Measurements from ENCODE around the gene CLIP2.
"Not testable (repeated sequence)": the region's sequence is repeated elsewhere in the genome, so short reads cannot be mapped to it uniquely, and the experiment has no call there.

CLIP2 gene

GRCh38 chr7:74344786-74345185 lies 55.6 kb downstream of the CLIP2 start:
- no peak for FAIRE-seq
- TF ChIP-seq POLR2A (IDR thresholded peaks at IDR 0.05; ENCODE audit: low read depth, low read length) (no peak), TAF1 (IDR thresholded peaks at IDR 0.05; ENCODE audit: low read depth, low read length) (no peak), POU2F2 (IDR thresholded peaks at IDR 0.05; ENCODE audit: low read depth, low read length) (no peak), PAX5 (IDR thresholded peaks at IDR 0.05; ENCODE audit: insufficient read depth, low read length, severe bottlenecking) (no peak), SPI1 (IDR thresholded peaks at IDR 0.05; ENCODE audit: low read depth, low read length) (no peak), POLR2AphosphoS5 (IDR thresholded peaks at IDR 0.05; ENCODE audit: low read depth, low read length) (no peak)
- DNase-seq (ENCODE audit: insufficient read length, low spot score), result no peak

- FAIRE-seq (no peak), DNase-seq (ENCODE audit: insufficient read length, low spot score) (no peak)
- TF ChIP-seq POLR2A (IDR thresholded peaks at IDR 0.05; ENCODE audit: low read depth, low read length) (no peak), POU2F2 (IDR thresholded peaks at IDR 0.05; ENCODE audit: low read depth, low read length) (no peak), SPI1 (IDR thresholded peaks at IDR 0.05; ENCODE audit: low read depth, low read length) (no peak), TAF1 (IDR thresholded peaks at IDR 0.05; ENCODE audit: low read depth, low read length) (no peak), POLR2AphosphoS5 (IDR thresholded peaks at IDR 0.05; ENCODE audit: low read depth, low read length) (no peak), PAX5 (IDR thresholded peaks at IDR 0.05; ENCODE audit: insufficient read depth, low read length, severe bottlenecking) (no peak)
These were observed 56.8 kb downstream of the CLIP2 start for GRCh38 chr7:74345970-74346369.

- TF ChIP-seq POU2F2 (IDR thresholded peaks at IDR 0.05; ENCODE audit: low read depth, low read length) (no peak), SPI1 (IDR thresholded peaks at IDR 0.05; ENCODE audit: low read depth, low read length) (no peak), POLR2A (IDR thresholded peaks at IDR 0.05; ENCODE audit: low read depth, low read length) (no peak), PAX5 (IDR thresholded peaks at IDR 0.05; ENCODE audit: insufficient read depth, low read length, severe bottlenecking) (no peak), TAF1 (IDR thresholded peaks at IDR 0.05; ENCODE audit: low read depth, low read length) (no peak), POLR2AphosphoS5 (IDR thresholded peaks at IDR 0.05; ENCODE audit: low read depth, low read length) (no peak)
- FAIRE-seq, result no peak
- no peak for DNase-seq (ENCODE audit: insufficient read length, low spot score)
These were observed 60.4 kb downstream of the CLIP2 start for GRCh38 chr7:74349621-74350020.

- DNase-seq (ENCODE audit: insufficient read length, low spot score) (no peak), FAIRE-seq (no peak)
- TF ChIP-seq SPI1 (IDR thresholded peaks at IDR 0.05; ENCODE audit: low read depth, low read length) (no peak), POLR2AphosphoS5 (IDR thresholded peaks at IDR 0.05; ENCODE audit: low read depth, low read length) (no peak), PAX5 (IDR thresholded peaks at IDR 0.05; ENCODE audit: insufficient read depth, low read length, severe bottlenecking) (no peak), TAF1 (IDR thresholded peaks at IDR 0.05; ENCODE audit: low read depth, low read length) (no peak), POLR2A (IDR thresholded peaks at IDR 0.05; ENCODE audit: low read depth, low read length) (no peak), POU2F2 (IDR thresholded peaks at IDR 0.05; ENCODE audit: low read depth, low read length) (no peak)
These were observed 61.5 kb downstream of the CLIP2 start for GRCh38 chr7:74350751-74351150.

- no peak for DNase-seq (ENCODE audit: insufficient read length, low spot score)
- no peak for FAIRE-seq
- TF ChIP-seq POU2F2 (IDR thresholded peaks at IDR 0.05; ENCODE audit: low read depth, low read length), result no peak
- no peak for TF ChIP-seq POLR2A (IDR thresholded peaks at IDR 0.05; ENCODE audit: low read depth, low read length)
- TF ChIP-seq POLR2AphosphoS5 (IDR thresholded peaks at IDR 0.05; ENCODE audit: low read depth, low read length), result no peak
- TF ChIP-seq TAF1 (IDR thresholded peaks at IDR 0.05; ENCODE audit: low read depth, low read length), result no peak
- no peak for TF ChIP-seq SPI1 (IDR thresholded peaks at IDR 0.05; ENCODE audit: low read depth, low read length)
- TF ChIP-seq PAX5 (IDR thresholded peaks at IDR 0.05; ENCODE audit: insufficient read depth, low read length, severe bottlenecking), result no peak
These were observed 62.6 kb downstream of the CLIP2 start for GRCh38 chr7:74351836-74352235.

GRCh38 chr7:74352551-74353138 lies 63.4 kb downstream of the CLIP2 start:
- not testable (repeated sequence) for DNase-seq (ENCODE audit: insufficient read length, low spot score); FAIRE-seq

- FAIRE-seq (no peak), DNase-seq (ENCODE audit: insufficient read length, low spot score) (no peak)
These were observed 64.8 kb downstream of the CLIP2 start for GRCh38 chr7:74354009-74354408.

GRCh38 chr7:74355091-74355490 lies 65.9 kb downstream of the CLIP2 start:
- DNase-seq (ENCODE audit: insufficient read length, low spot score) (no peak), FAIRE-seq (no peak)
- TF ChIP-seq POLR2A (IDR thresholded peaks at IDR 0.05; ENCODE audit: low read depth, low read length) (no peak), POLR2AphosphoS5 (IDR thresholded peaks at IDR 0.05; ENCODE audit: low read depth, low read length) (no peak), PAX5 (IDR thresholded peaks at IDR 0.05; ENCODE audit: insufficient read depth, low read length, severe bottlenecking) (no peak), SPI1 (IDR thresholded peaks at IDR 0.05; ENCODE audit: low read depth, low read length) (no peak), TAF1 (IDR thresholded peaks at IDR 0.05; ENCODE audit: low read depth, low read length) (no peak), POU2F2 (IDR thresholded peaks at IDR 0.05; ENCODE audit: low read depth, low read length) (no peak)

More at GRCh38 chr7:74354009-74354408, 64.8 kb downstream of the CLIP2 start:
- no peak for TF ChIP-seq POLR2AphosphoS5 (IDR thresholded peaks at IDR 0.05; ENCODE audit: low read depth, low read length)
- TF ChIP-seq TAF1 (IDR thresholded peaks at IDR 0.05; ENCODE audit: low read depth, low read length), result no peak
- no peak for TF ChIP-seq SPI1 (IDR thresholded peaks at IDR 0.05; ENCODE audit: low read depth, low read length)
- no peak for TF ChIP-seq POU2F2 (IDR thresholded peaks at IDR 0.05; ENCODE audit: low read depth, low read length)
- no peak for TF ChIP-seq PAX5 (IDR thresholded peaks at IDR 0.05; ENCODE audit: insufficient read depth, low read length, severe bottlenecking)
- TF ChIP-seq POLR2A (IDR thresholded peaks at IDR 0.05; ENCODE audit: low read depth, low read length), result no peak

- DNase-seq (ENCODE audit: insufficient read length, low spot score), result no peak
- FAIRE-seq, result no peak
- TF ChIP-seq POLR2AphosphoS5 (IDR thresholded peaks at IDR 0.05; ENCODE audit: low read depth, low read length) (no peak), PAX5 (IDR thresholded peaks at IDR 0.05; ENCODE audit: insufficient read depth, low read length, severe bottlenecking) (no peak), TAF1 (IDR thresholded peaks at IDR 0.05; ENCODE audit: low read depth, low read length) (no peak), POLR2A (IDR thresholded peaks at IDR 0.05; ENCODE audit: low read depth, low read length) (no peak), POU2F2 (IDR thresholded peaks at IDR 0.05; ENCODE audit: low read depth, low read length) (no peak), SPI1 (IDR thresholded peaks at IDR 0.05; ENCODE audit: low read depth, low read length) (no peak)
These were observed 67.5 kb downstream of the CLIP2 start for GRCh38 chr7:74356589-74357315.

Measured in GM12891 (cell line).